Activated CD4-positive, CD25-positive, alpha-beta regulatory T cell treated with anti-CD3 and anti-CD28 coated beads, Interleukin-2, amount 50 U/mL, for 16 hours (primary cell): ENCODE measurements around the gene IRS2.
"Not testable (repeated sequence)": the region's sequence is repeated elsewhere in the genome, so short reads cannot be mapped to it uniquely, and the experiment has no call there.

Experiments
- DNase-seq: peaks from one replicate; pipeline ENCODE4 v3.0.0-alpha.2; 2020; ENCODE audit warnings: low read depth, low spot score

IRS2 gene

DNA sequence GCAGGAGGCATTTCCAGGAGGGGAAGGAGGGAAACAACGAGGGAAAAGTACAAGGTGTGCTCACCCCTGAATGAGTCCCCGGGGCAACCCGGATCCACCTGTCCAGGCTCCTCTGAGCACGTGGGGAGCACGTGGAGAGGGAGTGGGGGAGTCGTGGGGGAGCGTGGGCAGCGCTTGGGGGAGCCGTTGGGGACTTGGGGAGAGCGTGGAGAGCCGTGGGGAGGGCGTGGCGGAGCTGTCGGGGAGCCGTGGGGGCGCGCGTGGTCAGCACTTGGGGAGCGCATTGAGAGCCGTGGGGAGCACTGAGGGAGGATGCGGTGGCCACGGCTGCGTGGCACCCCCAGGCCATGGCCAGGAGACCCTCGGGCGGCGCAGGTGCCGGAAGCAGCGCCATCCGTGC is 52.8 kb downstream of the IRS2 start:
- DNase-seq, result no peak

DNA sequence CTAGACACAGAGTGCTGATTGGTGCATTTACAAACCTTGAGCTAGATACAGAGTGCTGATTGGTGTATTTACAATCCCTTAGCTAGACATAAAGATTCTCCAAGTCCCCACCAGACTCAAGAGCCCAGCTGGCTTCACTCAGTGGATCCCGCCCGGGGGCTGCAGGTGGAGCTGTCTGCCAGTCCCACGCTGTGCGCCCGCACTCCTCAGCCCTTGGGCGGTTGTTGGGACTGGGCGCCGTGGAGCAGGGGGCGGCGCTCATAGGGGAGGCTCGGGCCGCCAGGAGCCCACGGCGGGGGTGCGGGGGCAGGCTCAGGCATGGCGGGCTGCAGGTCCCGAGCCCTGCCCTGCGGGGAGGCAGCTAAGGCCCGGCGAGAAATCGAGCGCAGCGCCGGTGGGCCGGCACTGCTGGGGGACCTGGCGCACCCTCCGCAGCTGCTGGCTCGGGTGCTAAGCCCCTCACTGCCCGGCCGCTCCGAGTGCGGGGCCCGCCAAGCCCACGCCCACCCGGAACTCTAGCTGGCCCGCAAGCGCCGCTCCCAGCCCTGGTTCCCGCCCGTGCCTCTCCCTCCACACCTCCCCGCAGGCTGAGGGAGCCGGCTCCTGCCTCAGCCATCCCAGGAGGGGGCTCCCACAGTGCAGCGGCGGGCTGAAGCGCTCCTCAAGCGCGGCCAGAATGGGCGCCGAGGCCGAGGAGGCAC is 53.8 kb downstream of the IRS2 start:
- DNase-seq, result not testable (repeated sequence)

DNA sequence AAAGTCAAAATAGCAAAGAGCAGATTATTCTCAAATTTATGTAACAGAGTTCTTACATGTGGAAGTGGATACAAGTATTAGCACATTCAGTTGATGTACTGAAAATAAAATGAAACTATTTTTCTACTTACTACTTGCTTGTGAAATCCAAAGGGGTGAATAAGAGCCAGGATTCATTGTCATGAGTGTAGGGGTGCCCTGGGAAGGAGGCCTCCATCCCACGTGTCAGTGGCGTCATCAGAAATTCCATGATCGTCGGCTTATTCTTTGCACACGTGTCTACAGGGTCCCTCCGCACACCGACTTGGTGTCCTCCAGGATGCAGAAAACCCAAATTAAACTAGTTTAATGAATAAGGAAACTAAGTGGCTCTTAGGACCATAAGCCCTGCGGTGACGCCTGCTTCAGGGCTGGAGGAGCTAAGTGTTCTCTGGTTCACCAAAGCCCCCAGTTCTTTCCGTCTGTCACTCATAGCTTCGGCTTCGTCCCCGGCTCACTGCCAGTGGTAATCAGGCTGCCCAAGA is 55.5 kb downstream of the IRS2 start:
- DNase-seq, result no peak

DNA sequence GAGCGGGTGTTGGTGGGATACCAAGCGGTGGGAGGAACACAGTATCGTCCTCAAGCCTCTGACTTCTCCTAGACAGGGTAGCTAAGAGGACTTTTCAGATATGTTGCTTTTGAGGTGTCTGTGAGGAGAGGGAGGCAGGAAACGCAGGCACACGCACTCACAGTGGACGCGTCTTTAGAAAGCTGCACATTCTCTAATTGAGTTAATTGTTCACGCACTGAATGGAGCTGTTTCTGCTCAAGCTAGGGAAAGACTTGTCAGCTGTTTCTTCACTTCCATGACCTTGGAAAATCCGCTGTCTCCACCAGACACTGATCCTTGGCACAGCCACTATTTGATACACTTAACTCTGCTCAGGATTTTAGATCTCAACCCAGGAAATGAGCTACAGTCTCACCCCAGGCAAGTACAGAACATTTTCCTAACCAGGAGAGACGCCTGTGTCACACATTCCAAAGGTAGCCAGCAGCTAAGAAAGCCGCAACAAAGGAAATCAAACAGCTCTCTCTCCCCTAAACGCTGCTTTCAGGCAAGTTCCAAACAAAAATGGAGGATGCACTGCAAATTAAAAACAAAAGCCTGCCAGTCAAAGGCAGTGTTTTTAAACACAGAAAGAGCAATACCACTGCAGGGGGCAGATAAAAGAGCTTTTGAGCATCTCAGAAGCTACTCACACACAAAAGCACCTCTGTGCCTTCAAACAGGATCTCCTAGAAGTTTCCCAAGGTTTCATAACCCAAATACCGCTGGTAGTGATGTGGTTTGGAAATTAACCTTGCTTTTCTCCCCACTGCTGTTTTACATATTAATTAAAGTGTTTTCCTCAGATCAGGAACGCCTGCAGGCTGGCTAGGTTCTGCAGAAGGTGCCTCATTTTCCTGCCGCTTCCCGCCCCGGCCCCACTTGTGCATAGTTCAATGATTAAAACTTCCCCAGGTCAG is 57.3 kb downstream of the IRS2 start:
- DNase-seq, result no peak

DNA sequence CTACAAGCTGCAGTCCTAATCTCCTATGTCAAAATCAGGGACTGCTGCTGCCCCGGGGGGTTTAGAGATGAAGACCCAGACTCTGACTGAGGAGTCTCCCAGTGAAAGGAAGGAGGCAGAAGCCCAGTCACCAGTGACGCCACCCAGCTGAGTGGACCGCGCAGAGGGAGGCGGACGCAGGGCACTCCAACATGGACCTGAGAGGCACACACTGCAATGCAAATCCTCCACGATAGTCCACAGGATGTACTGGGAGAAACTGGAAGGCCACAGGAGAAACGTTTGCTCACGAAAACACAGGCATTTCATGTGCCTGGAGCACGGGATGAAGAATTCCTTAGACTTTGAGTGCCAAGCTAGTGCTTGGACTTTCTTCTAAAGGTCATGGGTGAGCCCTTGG is 58.3 kb downstream of the IRS2 start:
- no peak for DNase-seq

DNA sequence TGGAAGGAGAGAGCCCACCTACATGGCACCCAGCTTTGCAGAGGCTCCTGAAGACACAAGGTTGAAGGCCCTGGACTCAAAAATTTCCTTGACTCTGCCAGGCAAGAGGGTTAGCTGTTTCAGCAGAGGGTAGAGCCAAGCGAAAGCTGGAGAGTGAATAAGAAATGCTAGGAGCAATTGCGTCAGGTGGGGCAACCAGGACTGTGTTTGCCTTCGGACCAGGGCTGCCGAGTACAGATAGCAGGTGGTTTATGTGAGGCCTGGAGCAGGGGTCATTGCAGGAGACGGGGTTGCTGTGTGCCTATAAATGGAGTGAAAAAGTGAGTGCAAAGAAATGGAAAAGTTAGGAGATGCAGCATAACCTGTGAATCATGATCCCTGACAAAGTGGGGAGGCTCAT is 59.1 kb downstream of the IRS2 start:
- no peak for DNase-seq

DNA sequence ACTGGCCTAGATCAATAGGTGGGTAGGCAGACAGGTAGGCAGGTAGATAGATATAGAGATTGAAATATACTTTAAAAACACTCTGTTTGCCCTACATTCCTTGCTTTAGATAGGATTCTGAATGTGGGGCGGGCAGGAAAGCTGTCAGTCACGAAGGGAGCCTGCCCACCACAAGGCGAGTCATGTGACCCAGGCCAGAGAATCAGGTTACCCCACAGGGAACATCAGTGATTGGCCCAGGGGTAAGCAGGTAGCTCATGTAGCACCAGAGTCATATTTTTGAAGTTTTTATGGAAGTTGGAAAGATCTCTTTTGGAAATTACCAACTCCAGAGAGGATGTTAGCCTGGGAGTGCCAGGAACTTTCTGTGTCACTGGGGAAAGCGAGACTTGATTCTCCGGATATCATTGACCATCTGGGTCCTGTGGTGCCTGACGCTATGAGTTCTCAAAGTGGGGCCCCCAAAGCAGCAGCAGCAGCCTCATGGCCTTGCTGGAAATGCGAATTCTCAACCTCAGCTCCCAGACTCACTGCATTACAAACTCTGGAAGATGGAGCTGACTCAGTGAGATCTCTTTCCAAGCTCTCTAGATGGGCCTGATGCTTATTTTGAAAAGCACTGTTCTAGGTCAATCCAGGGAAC is 60.3 kb downstream of the IRS2 start:
- no peak for DNase-seq

DNA sequence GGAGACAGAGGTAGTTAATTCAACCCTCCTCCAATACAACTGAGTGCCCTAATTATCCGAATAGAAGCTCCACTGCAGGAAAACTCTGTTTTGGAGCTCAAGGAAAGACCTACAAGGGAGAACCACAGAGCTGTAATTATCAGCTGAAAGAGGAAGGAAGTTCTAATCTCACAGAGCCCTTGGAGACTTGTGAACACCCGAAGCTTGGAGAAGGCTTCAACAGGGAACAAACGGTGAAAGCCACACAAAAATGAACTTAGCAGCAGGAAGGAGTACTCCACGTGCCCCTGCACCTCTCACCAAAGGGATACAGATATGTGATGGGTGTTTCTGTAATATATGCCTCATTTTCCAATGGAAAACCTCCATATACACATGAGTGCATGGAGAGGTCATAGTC is 61.1 kb downstream of the IRS2 start:
- no peak for DNase-seq

DNA sequence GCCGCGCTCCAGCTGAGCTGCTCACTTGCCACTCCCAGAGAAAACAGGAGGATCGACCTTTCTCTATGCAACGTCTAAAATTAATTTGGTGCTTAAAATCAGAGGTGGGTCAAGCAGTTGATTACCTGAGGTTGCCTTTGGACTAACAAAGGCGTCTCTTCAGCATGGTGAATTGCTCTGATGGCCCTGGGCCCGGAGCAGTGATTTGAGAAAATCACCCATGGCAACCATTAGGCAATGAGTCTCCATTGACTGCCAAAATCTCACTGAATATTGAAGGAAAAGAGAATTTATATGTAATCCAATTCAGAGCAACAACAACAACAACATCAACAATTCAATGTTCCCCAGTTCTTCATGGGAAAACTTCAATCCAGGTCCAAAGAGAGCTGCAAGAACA is 61.8 kb downstream of the IRS2 start:
- no peak for DNase-seq

DNA sequence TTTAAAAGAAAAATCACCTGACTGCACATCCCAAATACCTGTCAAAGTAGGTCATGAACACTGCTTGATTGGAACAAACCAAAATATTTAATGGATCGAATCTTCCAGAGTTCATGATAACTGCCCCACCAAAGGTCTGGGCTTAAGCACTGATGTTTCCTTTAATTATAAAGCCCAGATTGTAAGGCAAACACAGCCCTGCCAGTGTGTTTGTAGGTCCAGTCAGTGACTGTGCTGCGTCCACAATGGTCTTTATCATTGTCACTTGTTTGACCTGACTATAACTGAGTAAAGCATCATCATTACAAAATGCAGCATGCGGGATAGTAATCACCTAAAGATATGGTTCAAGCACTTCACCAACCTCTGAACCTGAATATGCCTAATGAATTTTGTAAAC is 63.3 kb downstream of the IRS2 start:
- no peak for DNase-seq

DNA sequence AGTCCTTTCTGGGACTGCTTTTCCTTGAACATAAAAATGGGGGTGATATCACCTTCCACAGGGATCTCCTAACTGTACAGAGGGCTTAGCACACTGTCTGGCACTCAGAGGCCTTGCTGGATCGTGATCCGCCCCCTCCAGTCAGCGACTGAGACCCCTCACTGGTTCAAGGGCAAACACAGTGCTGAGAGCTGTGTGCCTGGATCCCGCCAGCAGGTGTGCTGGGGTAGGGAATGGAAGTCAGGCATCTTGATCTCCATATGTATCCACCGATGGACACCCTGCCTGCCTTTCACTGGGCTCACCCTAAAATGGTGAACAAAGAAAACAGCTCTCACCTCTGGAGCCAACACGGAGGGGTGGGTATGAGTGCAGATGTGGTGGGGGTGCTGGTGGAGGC is 64.3 kb downstream of the IRS2 start:
- no peak for DNase-seq

DNA sequence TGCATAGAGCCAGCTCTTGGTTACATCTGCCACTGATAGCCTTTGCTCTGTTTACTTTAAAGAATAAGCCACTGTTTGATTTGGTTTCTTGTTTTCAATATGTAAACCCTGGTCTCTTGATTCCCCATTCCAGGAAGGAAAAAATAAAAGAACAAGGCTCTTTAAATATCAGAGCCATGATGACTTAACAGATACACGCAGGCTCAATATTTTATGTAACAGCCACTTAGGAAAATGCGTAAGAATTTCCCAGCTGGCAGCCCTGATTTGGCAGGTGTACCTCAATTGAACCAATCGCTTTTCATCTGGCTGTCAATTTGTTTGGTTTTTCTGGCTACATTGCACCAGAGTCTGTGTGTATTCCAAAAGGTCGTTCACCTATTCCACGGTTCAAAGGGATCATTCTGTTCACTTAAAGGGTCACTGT is 65.6 kb downstream of the IRS2 start:
- no peak for DNase-seq

DNA sequence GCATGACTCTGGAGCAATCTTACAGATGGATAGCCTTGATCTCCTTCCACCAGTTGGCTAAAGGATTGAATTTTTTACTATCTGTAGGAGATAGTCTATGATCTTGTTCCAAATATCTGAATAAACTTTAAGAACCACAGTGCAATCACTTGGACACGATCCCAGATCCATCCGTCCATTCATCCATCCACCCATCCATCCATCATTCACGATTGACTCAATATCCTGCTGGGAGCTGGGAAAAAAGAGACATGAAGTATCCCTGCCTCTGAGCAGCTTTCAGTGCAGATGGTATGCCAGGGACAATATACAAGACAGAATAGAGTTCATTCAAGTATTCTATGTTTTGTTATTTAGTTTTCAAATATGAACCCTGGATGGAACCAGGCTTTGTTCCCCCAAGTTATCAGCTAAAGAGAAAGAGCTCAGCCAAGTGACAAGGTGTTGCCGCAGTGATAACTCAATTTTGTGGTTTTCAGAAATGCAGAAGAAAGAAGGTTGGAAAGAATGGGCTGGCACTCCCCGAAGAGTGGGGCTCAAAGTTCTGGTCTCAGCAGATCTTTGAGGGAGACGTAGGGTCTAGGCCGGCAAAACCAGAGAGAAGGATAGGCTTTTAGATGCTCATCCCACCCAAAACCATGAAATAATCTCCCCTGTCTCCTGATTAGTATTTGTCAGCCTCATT is 66.3 kb downstream of the IRS2 start:
- no peak for DNase-seq

DNA sequence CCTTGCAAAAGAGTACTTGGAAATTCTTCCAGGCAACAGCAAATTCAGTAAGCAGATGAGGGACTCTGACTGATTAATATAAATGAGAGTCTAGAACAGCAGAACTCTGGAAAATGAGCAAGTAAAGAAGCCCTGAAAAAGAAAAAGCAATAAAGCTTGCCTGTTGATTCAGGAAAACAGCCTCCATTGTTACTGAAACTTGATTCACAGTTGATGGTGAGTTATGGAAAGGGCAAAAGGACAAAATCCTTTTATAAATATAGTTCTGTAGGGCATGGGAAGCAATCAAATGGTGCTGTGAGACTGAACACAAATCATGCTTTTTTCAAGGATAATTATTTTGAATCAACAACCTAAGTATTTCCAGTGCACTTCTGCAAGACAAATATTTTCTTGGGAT is 67.7 kb downstream of the IRS2 start:
- DNase-seq, result no peak

DNA sequence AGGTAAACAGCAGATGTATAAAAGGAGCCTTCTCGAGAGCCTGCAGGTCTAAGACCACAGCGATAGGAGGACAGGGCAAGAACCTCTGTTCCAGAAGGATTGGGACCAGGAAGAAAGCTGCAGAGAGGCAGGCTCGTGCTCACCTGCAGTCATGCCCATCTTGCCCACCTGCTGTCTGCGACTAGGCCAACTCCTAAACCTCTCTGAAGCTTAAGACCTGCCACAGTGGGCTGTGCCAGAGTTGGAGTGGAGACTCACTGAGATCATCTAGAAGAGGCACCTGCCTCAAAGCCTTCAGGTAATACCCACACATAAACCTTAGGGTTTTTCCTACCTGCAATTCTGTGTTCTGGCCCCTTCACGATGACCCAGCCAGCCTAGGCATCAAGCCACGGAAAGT is 68.7 kb downstream of the IRS2 start:
- DNase-seq, result no peak

DNA sequence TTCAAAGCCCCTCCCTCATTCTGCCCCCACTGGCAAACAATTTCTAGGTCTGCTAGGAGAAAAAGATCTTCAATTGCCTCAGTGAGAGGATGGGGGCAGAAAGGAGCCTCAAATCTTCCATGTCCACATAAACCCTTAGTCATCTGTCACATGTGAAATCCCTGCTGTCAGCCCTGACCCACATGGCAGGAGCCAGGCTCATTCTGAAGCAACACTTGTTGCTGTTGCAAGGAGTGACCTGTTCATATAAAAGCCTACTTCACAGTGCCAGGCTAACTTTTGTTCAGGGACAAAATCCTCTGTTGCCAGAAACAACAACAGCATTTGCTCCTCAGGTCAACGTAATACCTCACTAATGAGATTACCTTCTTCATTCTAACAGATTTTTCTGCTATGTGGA is 70.5 kb downstream of the IRS2 start:
- DNase-seq, result no peak

DNA sequence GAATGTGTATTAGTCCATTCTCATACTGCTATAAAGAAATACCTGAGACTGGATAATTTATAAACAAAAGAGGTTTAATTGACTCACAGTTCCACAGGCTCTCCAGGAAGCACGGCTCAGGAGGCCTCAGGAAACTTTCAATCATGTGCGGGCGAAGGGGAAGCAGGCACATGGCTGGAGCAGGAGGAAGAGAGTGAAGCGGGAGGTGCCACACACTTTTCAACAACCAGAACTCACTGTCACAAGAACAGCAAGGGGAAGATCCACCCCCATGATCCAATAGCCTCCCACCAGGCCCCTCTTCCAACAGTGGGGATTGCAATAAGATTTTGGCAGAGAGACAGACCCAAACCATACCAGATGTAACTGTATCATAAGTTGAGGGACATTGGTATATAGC is 72.7 kb downstream of the IRS2 start:
- no peak for DNase-seq

DNA sequence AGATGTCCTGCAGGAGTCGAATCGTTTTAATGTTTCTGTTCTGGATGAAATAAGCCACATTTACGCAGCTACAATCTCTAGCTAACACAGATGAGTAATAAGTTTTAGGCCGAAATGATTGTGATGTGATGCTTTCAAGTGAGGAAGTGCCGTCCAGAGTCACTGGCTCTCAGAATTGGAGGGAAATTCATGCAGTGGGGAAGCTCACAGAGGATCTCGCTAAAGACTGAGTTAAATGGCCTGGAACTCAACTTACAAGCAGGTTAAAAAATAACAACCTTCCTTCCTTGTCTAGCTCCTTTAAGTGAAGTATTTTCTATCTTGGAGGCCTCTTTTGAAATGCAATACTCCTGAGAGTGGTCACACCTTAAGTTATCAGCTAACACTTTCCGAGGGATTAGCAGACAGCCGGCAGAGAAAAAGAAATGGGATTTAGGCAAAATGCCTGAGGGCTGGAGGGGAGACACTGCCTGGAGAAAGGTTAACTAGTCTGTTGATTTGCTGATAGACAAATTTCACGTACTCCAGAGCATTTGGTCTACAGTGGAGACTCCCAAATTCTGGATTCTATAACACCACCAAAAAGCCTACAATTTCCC is 74.2 kb downstream of the IRS2 start:
- DNase-seq, result no peak

DNA sequence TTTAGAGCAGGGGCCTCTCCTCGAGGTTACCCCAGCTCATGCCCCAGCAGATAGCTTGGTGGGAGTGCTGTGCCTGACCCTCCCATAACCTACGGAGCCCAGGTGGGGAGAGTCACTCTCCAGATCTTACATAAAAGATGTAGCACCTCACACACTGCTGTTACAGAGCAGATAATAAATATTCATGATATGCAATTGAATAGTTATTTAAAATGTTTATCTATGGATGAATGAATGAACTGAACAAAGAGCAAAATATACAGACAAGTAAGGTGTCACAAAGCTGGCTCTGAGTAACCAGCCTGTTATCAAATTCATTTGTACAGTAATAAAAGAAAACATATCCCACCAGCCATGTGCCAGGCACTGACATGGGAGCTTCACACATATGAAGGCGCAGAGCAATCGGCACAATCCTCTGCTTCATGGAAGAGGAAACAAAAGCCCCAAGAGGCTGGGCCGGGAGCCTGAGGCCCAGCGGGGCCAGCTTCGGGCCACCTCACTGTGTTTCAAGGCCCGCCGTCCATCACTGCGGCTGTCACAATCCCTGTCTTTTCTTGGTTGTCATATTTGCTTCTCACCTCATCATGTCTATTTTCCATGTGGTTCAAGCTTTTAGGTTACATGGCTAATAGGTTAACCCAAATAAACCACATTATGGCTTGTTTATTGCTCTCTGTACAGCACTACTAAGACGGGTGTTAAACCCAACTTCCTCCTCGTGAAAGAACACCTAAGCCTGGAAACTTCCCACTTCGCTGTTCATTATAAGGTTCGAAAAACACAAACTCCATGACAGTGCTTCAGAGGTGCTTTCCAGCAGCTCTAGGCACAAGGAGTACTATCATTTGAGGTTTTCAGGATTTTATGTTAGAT is 78.4 kb downstream of the IRS2 start:
- DNase-seq, result no peak

DNA sequence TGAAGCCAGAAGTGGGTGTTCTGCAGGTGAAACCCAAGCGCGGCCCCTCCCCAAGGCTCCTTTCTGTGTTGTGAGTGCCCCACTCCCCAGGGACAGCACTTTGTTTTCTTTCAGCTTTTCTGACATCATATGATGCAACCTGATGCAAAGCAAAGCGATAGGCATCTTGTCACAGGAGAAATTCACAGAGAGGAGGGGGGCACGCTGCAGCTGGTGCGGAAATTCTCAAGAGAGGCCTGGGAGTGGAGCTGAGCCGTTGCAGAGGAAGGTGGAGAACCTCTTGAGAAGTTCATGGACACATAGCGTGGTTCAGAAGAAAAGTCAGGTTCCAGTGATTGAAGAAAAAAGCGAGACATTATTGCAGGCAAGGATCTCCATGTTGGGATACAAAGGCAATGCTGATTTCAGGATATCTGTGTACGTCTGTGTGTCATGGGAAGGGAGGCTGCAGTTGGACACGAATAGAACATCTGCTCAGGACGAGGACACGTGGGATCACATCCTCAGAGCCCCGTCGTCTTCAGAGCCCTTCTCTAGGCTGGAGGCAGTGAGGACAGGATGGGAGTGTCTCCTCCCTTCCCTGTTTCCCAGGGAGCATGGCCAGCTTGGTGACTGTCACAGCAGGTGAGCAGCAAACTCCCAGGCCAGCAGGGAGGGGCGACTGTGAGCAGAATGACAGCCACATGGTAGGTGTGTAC is 79.2 kb downstream of the IRS2 start:
- no peak for DNase-seq
